C4-2B (cell line): ENCODE measurements around the gene CST5.
"Not testable (repeated sequence)": the region's sequence is repeated elsewhere in the genome, so short reads cannot be mapped to it uniquely, and the experiment has no call there.

ENCODE experiments used
- H3K27ac ChIP-seq: fragments of 450-650 bp; 2 replicates; pipeline ENCODE4 v1.5.1; 2017
- ZFX ChIP-seq: fragments of 450-650 bp; IDR thresholded peaks from 2 replicates; pipeline ENCODE4 v1.6.1; 2017
- TF ChIP-seq, protein P1 (sequence below): fragments of 450-650 bp; conservative IDR thresholded peaks from 2 replicates; pipeline ENCODE4 v1.5.1; 2017; ENCODE audit warnings: mild to moderate bottlenecking

The CST5 gene

DNA sequence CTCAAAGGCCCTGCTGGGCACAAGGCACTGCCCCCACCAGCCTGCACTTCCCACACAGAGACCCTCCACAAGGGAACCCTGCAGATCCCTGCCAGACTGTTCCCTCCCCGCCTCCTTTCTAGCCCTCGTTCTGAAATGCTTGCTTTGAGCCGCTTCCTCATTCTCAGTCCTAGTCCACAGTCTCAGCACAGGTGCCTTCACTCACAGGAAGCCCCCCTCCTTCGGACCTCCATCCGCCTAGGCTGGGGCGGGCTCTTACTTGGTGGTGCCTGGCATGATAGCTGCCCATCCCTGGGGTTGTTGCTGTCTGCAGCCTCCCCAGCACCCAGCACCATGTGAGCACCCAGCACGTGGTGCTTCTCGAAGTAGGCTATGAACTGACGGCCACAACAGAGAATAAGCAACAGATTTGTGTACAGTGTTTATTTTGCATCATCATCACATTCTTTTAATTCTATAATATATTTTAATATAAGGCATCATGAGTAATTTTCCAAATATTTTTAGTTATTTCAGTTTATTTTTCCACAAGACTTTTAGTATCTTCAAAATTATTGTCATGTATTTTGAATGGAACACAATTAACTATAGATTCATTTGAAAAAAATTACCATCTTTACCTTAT lies 12.3 kb downstream of the CST5 start:
- H3K27ac ChIP-seq = no peak overlapping the region
- TF ChIP-seq, protein P1, sequence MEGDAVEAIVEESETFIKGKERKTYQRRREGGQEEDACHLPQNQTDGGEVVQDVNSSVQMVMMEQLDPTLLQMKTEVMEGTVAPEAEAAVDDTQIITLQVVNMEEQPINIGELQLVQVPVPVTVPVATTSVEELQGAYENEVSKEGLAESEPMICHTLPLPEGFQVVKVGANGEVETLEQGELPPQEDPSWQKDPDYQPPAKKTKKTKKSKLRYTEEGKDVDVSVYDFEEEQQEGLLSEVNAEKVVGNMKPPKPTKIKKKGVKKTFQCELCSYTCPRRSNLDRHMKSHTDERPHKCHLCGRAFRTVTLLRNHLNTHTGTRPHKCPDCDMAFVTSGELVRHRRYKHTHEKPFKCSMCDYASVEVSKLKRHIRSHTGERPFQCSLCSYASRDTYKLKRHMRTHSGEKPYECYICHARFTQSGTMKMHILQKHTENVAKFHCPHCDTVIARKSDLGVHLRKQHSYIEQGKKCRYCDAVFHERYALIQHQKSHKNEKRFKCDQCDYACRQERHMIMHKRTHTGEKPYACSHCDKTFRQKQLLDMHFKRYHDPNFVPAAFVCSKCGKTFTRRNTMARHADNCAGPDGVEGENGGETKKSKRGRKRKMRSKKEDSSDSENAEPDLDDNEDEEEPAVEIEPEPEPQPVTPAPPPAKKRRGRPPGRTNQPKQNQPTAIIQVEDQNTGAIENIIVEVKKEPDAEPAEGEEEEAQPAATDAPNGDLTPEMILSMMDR = no peak
- no peak for TF ChIP-seq ZFX

DNA sequence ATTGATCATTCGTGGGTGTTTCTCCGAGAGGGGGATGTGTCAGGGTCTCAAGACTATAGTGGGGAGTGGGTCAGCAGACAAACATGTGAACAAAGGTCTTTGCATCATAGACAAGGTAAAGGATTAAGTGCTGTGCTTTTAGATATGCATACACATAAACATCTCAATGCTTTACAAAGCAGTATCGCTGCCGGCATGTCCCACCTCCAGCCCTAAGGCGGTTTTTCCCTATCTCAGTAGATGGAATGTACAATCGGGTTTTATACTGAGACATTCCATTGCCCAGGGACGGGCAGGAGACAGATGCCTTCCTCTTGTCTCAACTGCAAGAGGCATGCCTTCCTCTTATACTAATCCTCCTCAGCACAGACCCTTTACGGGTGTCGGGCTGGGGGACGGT lies 18.8 kb downstream of the CST5 start:
- not testable (repeated sequence) for H3K27ac ChIP-seq

DNA sequence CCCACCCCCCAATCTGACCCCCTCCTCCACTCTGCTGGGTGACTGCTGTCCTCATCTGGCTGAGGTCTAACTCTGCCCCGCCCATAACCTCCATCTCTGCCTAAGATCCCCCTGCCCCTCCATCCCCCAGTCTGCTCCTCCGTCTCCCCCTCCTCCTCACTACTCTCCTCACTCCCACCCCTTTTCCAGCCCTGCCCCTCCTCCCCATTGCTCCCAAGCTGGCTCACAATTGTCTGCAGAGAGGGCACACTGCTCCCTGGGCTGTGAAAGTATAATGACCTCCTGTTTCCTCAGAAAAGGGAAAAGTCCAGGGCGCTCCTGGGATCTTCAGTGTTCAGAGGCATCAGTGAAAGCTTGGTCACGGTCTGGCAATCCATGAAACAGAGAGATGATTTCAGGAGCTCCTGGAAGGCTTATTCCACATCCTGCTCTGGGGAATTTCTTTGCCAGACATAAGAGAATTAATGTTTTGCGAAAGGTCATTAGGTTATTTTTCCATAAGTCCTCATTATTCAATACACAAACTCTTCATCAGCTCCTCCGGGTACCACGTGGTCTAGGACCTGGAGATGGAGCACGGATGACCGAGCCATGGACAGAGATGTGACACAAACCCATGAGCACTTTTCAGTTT lies 21.5 kb downstream of the CST5 start:
- TF ChIP-seq ZFX = no peak
- TF ChIP-seq, protein P1 = no peak
- no peak overlapping the region for H3K27ac ChIP-seq

DNA sequence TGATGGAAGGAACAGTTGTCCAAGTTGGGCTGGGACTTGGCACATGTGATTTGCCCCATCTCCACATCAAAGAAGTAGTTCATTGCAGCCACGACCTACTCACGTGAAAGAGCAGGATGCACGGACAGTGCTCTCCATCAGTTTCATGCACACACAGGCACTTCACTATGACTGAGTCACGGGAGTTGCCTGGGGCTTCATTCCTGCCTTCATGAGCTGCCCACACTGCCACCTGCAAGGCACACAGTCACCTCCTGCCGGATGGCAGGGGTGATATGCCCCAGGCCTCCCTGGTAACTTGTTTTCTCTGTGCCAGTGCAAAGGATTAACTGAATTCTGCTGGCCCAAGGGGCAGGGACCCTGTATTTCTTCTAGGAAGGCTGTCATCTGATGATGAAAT lies 22.8 kb downstream of the CST5 start:
- TF ChIP-seq ZFX = no peak
- TF ChIP-seq, protein P1 = no peak
- no peak overlapping the region for H3K27ac ChIP-seq

DNA sequence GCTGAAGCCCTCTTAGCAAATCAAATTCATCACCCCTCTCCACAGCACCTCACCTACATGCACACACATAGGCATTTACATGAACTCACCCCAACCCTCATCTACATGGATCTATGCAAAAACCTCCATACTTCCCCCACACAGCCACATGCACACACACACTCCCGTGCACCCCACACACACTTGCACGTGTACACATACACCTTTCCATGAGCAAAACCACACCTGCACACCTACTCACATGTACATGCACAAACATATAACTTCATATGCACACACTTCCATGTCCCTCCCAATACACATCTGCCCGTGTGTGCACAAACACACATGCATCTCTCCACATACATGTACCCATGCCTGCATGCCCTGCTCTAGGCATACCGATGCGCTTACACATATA lies 23.3 kb downstream of the CST5 start:
- TF ChIP-seq, protein P1 = no peak
- TF ChIP-seq ZFX = no peak
- no peak overlapping the region for H3K27ac ChIP-seq

DNA sequence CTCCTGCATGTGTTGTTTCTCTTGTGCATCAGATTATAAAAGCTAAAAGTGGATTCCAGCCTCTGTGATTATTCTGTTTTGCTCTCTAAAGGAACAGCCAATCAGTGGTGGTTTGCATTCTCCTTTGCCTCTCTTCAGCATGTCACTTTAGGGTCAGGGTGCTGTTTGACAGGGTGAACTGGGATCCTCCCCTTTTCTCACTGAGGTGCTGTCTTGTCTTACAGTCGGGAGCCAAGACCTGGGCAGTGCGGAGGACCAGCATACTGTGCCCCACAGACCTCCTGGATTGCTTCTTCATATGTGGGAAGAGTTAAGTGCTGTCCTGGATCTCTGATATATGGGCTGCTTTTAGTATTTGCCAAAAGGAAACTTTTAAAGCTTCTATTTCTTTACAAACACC lies 37.9 kb downstream of the CST5 start:
- no peak overlapping the region for H3K27ac ChIP-seq
- TF ChIP-seq ZFX = no peak
- TF ChIP-seq, protein P1 = no peak

DNA sequence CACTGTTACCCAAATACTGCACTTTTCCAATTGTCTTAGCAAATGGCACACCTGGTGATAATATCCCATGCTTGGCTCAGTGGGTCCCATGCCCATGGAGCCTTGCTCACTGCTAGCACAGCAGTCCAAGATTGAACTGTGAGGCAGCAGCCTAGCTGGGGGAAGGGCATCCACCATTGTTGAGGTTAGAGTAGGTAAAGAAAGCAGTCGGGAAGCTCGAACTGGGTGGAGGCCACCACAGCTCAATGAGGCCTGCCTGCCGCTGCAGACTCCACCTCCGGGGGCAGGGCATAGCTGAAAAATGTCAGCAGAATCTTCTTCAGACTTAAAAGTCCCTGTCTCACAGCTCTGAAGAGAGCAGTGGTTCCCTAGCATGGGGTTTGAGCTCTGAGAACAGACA lies 43.8 kb downstream of the CST5 start:
- TF ChIP-seq, protein P1 = no peak
- no peak for TF ChIP-seq ZFX
- H3K27ac ChIP-seq = no peak overlapping the region
